Stimulated activated CD8-positive, alpha-beta memory T cell treated with anti-CD3 and anti-CD28 coated beads, Interleukin-12 subunit alpha, Interleukin-12 subunit beta, amount 100 ng/mL, for 4 hours (primary cell): ENCODE data around the gene THOC6.

ENCODE experiments used
- DNase-seq: peaks from one replicate; pipeline ENCODE4 v3.0.0-alpha.2; 2020; ENCODE audit warnings: low read depth

Gene THOC6

DNA sequence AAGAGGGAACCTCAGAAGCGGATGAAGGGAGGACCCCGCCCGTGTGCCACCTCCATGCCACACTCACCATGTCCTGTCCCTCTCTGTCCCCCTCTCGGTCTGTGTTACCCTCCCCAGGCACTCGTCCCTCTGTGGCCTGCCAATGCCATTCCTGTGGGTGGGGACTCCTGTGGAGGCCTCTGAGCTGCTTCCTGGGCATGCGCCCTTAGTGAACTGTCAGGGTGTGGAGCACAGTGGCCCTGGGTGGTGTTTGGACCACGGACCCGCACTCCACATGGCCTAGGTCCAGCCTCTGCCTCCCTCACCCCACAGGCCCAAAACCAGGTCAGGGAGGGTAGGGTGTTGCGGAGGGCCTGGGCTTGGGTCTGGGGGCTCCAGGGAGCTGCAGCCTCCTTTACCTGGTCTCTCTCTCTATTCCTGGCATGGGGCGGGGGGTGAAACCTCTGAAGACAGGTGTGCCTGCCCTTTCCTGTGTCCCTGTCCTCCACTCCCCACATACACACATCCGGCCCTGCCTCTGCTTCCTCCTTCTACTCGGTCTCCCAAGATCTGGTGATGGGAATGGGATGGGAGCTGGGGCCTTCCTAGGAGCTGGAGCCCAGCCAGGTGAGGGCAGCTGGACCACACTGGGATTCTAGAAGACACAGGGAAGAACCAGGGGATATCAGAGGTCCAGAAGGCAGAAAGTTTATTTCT lies 32.1 kb upstream of the THOC6 start:
- DNase-seq, result no peak

DNA sequence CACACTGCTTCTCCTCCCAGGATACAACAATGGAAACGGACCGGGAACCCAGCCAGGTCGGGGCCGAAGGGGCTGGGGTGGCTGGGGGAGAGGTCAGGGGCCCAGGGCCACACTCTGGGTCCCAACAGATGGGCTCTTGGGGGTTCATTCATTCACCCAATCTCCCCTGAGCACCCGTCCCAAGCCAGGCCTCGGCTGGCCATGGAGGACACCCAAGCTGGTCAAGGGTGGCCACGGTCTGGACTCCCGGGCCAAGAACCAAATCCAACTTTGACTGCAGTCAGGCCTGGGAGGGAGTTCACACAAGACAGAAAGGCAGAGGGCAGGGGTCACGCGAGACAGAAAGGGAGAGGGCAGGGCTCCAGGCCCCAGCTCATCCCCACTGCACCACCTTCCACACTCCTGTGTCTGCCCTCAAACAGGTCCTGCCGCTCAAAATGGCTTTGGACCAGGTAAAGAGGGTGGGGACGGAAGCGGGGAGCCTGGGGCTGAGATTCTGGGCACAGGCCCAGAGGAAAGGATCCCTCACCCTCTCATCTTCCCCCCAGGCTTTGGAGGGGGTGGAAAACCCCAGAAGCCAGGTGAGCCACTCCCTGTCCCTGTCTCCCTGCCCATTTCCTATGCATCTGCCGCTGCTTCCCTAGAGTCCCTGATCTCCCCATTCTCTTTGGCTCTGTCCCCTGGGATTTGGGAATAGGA lies 31.3 kb upstream of the THOC6 start:
- no peak for DNase-seq

DNA sequence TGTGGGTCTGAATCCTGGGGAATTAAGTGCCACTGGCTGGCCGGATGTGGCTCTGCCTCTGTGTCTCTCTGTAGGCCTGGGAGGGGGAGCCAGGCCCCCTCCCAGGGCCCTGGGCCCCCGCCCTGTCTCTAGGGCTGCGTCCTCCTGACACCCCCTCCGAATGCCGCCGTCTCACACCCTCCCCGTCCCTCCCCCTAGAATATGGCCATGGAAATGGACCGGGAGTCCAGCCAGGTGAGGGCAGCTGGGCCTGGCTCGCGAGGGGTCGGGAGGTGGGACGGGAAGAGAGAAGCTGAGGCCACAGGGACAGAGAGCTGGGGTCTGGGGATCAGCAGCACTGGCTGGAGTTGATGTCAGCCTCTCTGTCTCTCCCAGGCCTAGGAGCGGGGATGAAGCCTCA lies 27.5 kb upstream of the THOC6 start:
- DNase-seq, result no peak

DNA sequence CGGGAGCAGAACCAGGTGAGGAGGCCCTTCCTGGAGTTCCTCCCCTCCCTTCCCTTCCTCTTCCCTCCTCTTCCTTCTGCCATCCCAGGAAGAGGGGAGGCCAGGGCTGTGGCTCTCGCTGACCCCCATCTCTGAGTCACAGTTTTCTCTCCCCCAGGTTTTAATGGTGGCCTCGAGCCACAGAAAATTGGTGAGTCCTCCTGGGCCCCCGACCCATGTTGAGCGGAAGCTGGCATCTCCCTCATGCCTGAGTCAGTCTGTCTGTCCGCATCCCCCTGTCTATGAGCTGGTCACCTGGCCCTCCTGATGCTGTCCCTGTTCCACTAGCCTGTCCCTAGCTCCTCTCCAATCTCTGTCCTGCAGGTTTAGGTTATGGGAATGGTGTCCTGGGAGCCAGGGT lies 23.9 kb upstream of the THOC6 start:
- no peak for DNase-seq

DNA sequence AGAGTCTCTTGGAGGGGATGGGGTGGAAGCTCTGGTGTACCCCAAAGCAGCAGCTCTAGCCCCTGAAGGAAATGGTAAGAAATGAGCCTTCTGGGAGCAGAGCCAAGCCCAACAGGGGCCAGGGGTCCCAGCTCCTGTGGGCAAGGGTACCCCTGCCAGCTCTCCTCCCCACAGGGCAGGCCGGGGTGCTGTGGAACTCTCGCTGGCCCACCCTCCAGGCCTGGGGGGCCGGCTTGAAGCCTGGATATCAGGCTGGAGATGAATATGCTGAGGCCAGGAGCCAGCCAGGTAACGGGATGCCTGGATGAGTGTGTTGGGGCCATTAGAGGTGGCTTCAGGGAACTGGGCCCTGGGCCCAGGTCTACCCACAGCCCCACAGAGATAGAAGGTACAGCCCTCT lies 23.3 kb upstream of the THOC6 start:
- no peak for DNase-seq

DNA sequence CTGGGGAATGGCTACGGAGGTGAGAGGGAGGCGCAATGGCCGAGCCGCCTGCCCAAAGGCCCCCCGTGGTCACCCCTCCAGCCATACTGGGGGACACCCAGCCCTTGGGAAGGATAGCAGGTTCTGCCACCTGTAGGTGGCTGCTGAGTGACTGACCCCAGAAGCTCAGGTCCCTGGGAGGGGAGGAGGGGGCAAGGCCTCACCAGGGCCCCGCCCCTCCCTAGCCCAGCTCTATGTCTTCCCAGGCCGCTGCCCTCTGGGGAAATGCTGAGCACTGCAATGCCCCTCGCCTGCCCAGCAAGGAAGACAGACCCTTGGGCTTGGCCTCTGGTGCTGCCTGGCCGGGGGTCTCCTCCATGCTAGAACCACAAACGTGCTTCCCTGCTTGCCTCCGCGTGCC lies 22.5 kb upstream of the THOC6 start:
- DNase-seq, result no peak

DNA sequence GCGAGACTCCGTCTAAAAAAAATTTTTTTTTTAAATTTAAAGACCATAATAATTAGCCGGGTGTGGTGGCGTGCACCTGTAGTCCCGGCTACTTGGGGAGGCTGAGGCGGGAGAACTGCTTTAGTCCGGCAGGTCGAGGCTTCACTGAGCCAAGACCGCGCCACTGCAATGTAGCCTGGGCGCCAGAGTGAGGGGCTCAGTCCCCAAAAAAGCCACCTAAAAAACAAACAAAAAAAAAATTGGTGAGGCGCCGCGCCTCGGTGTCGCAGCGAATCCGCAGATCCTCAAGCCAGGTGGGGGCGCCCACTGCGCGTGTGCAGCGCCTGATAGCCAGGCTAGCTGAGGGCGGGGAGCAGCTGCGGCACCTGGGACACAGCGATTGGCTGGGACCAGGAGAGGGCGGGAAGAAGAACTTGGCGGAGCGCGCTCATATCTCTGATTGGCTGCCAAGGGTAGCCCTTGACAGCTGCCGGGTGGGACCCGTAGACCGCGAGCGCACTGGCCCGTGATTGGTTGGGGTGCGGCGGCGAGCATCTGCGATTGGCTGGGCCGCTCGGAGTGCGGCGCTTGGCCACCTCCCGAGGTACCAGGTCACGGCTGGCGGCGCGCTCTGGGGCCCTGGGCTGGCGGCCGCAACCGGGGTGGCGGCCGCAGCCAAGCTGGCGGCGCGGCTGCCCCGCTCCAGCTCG lies 20.1 kb upstream of the THOC6 start:
- DNase-seq, result peak; percentile 89

DNA sequence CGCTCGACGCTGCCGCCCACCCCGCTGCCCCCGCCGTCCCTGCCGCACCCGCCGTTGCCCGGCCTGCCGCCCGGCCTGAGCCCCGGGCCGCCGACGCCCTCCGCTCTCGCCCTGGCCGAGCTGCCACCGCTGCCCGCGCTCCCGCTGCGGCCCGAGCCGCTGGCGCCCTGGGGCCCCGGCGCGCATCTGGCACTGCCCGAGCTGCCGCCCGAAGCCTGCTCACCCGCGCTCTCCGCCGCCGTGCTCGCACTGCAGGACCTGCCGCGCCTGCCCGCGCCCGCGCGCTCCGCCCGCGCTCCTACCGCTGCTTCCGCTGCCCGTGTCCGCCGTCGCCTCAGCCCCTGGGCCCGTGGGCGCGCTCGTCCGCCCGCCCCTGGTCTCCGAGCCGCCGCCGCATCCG lies 19.5 kb upstream of the THOC6 start:
- DNase-seq, result no peak

DNA sequence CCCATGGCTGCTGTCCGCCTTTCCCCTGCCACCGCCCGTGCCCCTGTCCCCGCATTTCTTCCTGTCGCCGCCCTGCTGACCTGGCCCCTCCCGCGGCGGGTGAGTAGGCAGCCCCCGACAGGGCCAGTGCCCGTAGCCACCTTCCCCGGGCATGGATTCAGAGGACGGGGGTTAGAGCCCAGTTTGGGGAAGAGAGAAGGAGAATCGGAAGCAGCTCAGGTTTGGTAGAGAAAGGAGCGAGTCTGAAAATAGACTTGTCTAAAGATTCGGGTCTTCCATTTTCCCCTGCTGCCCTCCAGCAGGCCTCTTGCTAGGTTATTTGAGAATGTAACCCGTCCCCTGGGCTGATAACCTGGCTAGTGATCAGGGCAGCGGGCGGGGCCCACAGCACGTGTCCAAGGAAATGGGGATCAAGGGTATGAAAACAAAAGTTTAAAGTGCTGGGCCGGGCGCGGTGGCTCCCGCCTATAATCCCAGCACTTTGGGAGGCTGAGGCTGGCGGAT lies 19.0 kb upstream of the THOC6 start:
- no peak for DNase-seq

DNA sequence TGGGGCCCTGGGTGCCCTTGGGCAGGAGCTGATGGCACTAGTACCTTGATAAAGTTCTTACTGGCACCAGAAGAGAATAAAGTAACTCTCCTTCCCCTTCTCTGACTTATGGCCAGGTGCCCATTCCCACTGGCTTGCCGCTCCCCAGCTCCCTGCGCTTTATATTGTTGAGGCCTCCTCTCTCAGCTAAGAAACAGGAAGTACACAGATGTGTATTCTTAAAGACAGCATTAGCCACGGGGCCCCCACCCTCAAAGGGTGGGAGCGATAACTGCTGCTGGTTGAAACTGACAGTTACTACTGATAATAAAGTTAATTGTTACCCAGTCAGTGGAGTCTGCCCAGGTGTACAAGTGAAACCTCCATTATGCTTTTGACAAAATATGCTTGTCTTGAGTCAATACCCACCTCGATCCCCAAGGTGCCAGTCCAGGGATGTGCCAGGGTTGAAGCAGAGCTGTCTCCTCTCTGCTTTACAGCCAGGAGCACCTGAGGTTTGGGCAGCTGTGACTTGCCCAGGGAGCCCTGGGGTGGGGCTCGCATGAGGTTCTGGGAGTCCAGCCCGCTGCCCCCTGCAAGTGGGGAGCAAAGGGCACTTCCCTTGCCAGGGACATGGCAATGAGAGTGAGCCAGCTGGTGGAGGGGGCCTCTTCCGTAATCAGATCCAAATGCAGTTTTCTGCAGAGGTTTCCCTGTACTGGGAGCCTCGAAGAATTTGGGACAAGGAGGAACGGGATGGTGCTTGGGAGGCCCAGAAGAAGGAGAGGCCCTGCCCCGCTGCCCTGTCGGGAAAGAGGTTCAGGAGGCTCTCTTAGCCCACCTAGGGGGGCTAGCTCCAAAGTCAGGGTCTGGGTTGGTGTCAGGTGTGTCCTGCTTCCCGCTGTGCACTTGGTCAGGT lies 16.5 kb upstream of the THOC6 start:
- DNase-seq, result no peak

DNA sequence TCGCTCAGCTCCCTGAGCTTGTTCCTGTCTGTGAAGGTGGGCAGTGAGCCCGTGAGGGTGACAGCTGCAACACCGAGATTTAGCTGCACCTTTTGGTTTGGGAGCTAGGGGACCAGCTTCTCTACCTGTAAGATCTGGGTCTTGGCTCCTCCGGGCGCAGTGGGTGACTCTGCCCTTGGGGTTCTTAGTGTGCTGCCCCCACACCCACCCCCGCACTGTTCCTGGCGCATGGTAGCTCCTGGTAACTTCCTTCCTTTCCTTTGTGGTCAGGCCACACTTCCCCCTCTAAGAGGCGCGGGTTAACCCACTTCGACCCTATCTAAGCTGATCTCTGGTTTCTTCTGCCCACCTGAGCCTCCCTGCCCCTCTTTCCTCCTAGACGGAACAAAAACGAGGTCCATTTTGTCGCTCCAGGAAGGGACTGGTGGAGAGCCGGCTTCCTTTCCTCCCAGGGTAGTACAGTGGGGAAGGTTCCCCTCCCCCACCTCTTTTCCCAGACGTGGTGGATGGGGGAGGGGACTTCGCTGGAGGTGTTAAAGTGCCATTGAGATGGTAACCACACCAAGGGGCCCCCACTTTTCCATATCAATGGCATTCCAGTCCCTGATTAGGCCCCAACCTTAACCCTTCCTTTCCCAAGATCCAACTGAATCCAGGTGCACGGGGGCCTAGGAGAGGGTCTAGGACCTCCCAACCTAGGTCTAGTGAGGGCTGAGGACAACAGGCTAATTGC lies 15.7 kb upstream of the THOC6 start:
- no peak for DNase-seq

DNA sequence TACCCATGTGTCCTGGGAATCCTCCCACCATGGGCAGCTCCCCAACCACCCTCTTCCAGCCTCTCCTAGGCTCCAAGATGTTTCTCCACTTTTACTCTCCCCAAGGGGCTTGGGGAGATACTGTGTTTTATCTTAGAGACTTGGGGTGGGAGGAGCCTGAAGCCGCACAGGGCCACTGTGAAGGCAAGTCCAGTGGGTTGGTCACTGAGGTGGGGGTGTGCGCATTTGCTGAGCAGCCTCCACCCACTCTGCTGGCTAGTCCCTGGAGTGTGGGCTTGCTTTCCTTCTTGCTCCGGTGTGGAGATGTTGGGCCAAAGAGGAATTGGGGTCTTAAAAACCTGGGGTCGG lies 15.2 kb upstream of the THOC6 start:
- no peak for DNase-seq

DNA sequence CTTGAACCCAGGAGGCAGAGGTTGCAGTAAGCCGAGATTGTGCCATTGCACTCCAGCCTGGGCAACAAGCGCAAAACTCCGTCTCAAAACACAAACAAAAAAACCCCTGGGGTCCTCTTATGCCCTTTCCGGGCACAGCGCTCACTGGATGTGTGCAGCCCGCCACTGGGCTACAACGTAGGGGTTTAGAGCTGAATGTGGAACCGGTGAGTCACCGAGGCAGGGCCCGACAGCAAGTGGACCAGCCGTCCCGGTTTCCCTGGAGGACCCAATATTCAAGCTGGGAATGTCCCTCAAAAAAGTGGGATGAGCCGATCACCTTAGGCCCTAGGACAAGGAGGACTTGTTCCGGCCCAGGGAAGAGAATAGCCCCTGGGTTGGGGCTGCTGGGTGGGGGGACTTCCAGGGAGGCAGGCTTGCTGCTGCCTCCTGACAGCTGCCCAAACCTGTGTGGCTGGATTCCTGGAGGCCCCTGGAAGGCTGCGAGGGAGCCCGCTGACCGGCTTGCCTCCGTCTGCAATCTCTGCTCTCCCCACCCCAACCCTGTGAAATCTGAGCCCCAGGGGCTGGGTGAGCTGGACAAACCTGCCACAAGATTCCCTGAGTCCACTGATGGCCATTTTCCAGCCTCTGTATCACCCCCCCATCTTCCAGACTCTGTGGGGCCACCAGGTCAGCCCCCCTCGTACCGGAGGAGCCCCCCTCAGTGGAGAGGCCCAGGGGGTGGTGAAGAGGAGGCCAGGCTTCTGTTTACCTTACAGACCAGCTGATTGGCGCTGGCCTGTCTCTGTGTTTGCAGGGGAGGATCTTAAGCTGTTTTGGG lies 14.1 kb upstream of the THOC6 start:
- DNase-seq, result no peak

DNA sequence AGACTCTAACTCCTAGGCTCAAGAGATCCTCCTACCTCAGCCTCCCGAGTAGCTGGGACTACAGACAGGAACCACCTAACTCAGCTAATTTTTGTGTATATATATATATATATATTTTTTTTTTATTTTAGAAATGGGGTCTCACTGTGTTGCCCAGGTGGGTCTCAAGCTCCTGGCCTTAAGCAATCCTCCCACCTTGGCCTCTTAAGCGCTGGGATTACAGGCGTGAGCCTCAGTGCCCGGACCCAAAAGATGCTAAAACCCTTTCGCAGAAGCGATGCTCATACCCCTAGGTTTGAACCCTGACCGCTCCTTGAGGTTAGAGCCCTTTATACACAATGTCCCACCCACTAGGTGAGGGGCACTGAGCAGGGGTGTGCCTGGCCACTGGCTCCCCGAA lies 13.3 kb upstream of the THOC6 start:
- DNase-seq, result no peak

DNA sequence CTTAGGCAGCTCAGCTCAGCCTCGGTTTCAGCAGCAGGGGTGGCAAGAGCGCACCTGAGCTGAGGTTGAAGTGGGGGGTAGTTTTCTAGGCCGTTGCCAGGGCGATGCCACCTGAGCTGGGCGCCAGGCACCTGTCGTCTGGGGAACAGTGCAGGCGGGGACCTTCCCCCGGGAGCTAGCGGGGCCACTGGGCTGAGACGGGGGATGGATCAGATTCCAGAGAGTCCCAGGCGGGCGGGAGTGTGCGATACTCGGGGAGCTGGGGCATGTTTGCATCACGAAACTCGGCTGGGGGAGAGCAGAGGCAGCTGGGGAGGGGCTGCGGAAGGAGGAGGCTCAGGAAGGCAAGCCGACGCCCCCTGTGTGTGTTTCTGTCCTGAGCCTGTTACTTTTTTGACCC lies 11.6 kb upstream of the THOC6 start:
- no peak for DNase-seq

DNA sequence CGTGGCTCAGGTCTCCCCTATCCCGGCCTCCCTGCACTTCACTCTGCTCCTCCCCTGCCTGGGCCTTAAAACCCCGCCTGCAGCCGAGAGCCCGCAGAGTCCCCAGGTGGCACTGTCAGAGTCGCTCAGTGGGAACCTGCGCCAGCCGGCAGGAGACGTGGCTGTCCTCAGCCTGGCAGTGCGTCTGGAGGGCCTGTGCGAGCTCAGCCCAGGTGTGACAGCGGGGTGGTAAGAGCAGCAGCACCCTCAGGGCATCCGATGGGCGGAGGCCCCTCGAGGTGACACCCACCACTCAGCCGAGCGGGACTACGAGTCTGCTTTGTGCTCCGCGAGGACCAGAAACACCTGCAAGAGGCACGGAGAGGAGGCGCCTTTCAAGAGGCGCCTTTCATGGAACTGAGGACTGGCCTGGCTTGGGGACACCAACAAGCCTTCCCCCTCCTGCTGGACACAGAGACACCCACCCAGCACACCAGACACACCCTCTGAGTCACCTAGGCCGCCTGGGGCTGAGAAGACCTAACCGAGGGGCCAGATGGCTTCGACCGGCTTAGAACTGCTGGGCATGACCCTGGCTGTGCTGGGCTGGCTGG lies 10.9 kb upstream of the THOC6 start, which contains the start of gene CLDN9:
Gene CLDN9 (plus strand): TSS at position 96 of the 593 bp plus-strand sequence. CDS start 440 bp downstream, at position 536.
- no peak for DNase-seq

DNA sequence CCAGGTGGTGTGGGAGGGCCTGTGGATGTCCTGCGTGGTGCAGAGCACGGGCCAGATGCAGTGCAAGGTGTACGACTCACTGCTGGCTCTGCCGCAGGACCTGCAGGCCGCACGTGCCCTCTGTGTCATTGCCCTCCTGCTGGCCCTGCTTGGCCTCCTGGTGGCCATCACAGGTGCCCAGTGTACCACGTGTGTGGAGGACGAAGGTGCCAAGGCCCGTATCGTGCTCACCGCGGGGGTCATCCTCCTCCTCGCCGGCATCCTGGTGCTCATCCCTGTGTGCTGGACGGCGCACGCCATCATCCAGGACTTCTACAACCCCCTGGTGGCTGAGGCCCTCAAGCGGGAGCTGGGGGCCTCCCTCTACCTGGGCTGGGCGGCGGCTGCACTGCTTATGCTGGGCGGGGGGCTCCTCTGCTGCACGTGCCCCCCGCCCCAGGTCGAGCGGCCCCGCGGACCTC lies 10.3 kb upstream of the THOC6 start:
- no peak for DNase-seq

DNA sequence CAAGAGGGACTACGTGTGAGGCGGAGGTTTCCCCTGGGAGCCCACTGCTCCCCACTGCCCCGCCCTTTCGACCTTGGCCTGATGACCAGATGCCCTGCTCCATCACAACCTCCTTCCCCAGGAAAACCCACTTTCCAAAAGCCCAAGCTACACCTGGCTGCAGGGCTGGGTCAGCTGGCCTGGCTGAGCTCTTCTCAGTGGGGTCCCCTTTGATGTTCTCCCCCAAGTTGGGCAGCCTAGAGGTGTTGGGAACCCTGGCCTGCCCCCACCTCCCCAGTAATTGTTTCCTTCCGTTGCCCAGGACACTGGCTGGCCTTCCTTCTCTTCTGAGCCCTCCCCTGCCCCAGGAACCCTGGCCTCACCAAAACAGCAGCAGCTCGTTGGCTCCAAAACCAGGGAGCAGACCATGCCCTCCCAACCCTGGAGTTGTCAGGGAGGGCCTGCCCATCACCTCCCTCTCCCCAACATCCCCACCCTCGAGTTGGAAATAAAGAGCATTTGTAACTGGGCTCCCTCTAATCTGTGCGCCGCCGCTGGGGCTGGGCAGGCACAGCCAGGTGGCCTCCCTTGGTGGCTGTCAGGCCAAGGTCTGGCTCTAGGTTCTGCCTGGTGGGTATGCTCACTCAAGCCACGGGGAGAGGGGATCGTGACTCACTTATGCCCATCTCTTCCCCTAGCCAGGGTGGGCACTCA lies 9.7 kb upstream of the THOC6 start:
- no peak for DNase-seq

DNA sequence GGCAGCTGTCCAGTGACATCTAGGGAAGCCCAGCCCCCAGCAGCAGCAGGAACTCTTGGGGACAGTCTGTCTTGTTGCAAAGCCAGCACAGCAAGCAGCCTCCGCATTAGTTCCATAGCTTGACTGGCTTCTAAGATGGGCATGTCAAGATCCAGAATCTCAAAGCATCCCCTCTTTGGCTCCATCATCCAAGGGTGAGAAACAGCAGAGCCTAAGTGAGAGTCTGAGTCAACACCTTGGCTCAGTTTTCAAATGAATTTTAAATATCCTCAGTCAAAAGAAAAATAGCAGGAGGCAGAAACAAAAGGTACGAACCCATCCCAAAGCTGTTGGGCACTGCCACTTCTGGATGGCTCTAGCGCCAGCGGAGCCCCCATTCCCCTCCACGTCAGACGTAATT lies 8.9 kb upstream of the THOC6 start:
- DNase-seq, result no peak
